GM18868 (cell line): ENCODE results near the gene ROBO1.
"Not testable (repeated sequence)": the region's sequence is repeated elsewhere in the genome, so short reads cannot be mapped to it uniquely, and the experiment has no call there.

ENCODE experiments used
- ATAC-seq: cut with Tn5 transposase; IDR thresholded peaks from one replicate; pipeline ENCODE4 v1.9.1; 2021; ENCODE audit warnings: mild to moderate bottlenecking, moderate library complexity; ENCODE audit not compliant: unreplicated experiment

The ROBO1 gene

GRCh38 chr3:78785004-78785403, 982.8 kb downstream of the ROBO1 start:
- peak; percentile 55 for ATAC-seq

DNA sequence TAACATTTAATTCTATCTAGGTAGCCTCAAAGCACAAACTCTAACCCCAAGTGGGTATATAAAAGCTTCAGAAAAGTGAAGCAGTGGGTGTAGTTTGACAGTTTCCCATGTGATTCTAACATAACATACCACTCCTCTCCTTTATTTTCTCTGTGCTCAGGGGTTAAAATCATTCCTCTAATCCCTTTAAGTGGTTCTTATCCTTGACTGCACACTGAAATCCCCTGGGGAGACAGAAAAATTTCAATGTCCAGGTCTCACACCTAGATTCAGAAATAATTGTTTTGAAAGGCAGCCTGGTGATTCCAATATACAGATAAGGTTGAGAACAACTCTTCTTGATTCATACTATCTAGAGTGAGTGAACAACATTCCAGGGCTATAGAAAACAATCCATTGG, 986.4 kb downstream of the ROBO1 start:
- ATAC-seq: no peak

DNA sequence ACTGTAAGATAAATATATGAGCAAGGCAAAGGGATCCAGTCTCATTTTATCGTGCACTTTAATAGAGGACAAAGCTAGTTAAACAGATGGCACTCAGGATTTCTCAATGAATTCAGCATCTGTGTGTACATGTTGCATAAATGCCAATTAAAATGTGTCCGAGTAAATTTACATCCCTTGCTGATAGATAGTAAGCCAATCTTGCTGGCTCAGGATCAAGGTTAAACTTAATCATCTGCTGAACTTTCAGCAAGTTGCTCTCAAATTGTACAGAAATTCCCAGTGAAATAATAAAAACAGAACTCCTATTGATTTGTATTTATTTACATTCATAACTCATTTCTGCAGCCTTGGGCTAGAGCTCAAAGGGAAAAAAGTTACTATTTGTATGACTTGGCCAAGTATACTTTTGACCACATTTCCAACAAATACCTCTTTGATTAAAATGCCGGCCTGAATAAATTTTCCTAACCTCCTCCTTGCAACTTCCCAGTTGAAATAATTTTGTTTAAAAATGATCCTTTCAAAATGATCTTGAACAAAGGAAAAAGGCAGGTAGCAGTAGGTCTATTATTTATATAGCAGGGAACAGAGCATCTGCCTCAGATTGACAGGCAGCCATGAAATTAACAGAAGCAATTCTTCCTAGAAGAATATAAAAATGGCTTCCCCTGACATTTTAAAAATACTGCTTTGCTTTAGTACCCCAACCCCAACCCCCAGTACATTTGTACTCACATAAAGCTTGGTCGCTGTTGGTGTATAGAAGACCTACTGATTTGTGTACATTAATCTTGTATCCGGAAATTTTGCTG, 1001.9 kb downstream of the ROBO1 start:
- ATAC-seq: no peak

GRCh38 chr3:78764634-78765033, 1003.2 kb downstream of the ROBO1 start:
- no peak for ATAC-seq

DNA sequence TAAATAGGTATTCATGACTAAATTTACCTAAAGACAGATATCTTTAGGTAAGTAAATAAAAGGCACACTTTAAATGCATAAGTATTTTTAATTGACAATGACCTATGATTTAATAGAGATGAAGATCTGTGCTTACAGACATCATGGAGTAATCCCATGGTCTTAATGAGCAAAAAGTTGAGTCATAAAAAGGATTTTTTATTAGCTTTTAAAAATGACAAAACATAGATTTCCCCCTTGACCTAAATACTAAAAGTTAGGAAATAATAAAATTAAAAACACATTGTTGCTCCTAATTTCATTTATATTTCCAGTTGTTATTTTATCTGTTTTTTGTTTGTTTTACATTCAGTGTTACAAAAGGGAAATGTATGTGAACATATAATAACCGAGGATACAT, 1005.7 kb downstream of the ROBO1 start:
- ATAC-seq: no peak

DNA sequence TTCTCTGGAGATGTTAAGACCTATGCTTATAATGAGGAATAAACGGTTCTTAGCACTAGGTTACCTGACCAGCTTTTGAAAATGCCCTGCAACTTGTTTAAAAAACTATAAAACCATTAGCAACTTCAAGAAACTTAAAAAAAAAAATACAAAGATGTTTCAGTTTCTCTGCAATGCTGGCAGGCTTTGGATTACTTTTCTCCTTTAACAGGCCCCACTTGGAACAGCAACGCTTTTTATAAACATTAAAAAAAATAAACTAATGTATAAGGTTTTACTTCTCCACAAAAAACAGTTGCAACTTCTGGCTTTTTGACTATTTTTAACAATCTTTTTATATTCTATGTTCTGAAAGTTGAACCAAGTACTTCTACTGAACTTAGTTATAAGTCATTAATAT, 1006.7 kb downstream of the ROBO1 start:
- ATAC-seq: no peak

GRCh38 chr3:78757731-78758130, 1010.1 kb downstream of the ROBO1 start:
- no peak for ATAC-seq

- ATAC-seq: no peak
Measured at GRCh38 chr3:78754066-78754743, 1013.6 kb downstream of the ROBO1 start.

- ATAC-seq: no peak
Measured at GRCh38 chr3:78751266-78751665, 1016.5 kb downstream of the ROBO1 start.

DNA sequence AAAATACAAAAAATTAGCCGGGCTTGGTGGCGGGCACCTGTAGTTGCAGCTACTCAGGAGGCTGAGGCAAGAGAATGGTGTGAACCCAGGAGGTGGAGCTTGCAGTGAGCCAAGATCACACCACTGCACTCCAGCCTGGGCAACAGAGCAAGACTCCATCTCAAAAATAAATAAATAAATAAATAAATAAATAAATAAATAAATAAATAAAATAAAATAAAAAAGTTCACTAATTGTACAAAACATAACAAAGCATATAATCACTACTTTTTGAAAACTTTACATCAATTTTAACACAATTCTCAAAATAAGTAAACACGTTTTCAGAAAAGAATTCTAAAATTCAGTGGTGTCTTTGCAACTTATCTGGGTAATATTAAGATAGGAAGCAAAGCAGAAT, 1017.5 kb downstream of the ROBO1 start:
- not testable (repeated sequence) for ATAC-seq

GRCh38 chr3:78749056-78749455, 1018.7 kb downstream of the ROBO1 start:
- no peak for ATAC-seq

DNA sequence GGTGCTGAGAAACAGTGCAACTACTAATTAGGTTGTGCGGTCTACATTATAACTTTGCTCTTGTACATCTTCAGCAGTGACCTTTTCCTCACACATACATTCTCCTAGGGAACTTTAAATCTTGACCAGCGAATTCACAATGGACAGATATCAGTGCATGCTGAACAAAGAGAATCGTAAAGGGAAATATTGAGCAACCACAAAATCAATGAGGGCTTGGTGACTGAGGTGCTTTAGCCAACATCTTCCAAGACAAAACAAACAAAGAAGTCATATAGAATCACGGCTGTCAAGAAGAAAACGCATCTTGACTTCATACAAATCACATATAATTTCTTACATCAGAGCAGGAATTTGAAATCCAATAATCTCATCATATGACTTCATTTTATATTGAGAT, 1022.0 kb downstream of the ROBO1 start:
- no peak for ATAC-seq

DNA sequence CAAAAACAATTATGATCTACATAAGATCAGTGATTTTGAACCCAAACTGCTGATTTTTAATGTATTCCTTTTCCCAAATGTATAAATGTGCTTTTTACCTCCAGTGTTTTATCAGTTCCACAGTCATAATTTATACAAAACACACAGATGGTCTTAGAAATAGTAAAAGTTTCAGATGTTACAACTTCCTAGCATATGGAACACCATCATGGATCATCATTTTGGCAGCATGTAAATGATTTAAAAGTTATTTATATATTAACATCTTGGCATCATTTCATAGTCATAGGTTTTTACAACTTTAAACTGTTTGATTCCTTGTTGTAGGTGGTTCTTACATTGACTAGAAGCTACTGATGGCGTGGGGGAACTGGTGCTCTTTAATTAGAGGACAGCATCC, 1025.3 kb downstream of the ROBO1 start:
- no peak for ATAC-seq

- no peak for ATAC-seq
Measured at GRCh38 chr3:78742041-78742440, 1025.8 kb downstream of the ROBO1 start.

DNA sequence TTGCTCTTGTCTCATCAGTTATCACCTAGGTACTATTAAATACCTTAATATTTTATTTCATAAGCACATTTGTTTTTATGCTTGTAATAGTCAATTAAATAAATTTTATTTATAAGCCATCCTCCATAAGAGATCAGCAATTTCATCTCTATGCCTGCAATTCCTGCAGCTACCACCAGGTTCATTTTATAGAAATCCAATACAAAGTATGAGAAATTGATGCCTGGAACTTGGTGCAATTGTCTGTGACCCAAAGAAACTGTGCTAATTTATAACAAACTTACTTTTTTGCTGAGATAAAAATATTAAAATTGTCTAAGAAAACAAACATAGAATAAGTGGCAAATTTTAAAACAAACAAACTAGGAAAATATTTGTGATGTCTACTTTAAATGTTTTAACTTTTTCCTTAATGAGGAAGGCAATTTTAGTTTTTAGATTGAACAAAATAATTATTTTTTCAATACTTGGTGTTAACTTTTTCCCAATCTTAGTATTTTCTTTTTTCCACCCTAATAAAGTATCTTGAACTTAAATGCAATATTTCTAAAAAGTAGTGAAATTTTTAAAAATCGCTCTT, 1026.6 kb downstream of the ROBO1 start:
- ATAC-seq: no peak

GRCh38 chr3:78738833-78739232, 1029.0 kb downstream of the ROBO1 start:
- no peak for ATAC-seq

DNA sequence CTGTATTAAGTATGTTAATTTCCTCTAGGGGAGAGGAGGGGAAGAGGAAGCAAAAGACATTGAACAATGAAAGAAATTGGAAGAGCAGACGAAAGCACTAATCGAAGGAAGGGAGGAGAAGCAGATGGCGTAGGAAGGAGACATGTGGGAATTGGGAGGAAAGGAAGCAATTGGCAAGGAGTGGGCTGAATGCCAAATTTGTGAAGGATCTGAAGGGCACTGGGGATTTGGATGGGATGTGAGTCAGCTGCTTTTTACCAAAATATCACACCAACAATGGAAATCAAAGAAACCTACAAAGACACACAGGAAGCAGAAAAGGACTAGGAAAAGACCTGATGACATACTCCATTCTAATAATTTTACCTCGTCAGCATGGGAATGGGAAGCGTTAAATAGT, 1029.8 kb downstream of the ROBO1 start:
- ATAC-seq: no peak

DNA sequence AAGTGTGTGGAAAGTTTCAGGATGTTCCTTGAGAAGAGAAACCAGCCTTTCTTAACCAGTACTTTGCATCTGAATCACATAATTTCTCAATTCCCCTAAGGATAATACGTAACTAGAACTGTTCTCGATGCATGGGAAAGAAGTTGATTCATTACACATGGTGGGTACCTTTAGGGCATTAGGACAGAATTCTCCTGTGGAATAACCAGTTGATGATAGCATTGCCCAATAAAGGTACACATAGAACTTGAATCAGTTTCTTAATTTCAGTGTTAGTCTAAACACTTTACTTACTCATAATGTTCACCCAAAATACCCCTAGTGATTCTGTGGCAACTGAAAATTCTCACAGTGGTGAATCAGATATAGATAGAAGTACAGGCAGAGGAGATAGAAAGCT, 1030.9 kb downstream of the ROBO1 start:
- ATAC-seq: peak; percentile 77

- no peak for ATAC-seq
Measured at GRCh38 chr3:78734048-78734637, 1033.7 kb downstream of the ROBO1 start.

DNA sequence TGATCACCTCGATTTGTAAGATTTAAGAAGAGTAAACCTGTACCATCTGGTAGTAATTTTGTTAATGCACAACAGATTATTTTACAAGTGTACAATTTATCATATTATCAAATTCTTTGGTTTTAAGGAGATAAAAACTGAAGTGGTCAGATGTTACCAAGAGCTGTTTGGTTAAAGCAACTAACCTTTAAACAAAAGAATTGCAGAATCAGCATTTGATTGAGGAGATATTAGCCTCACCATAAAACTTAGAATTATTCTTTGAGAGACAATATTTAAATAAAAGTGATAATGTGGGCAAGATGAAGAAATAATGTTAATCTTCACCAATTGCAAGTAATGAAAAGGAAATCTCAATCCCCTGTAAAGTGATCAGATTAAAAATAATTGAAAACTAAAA, 1034.9 kb downstream of the ROBO1 start:
- ATAC-seq: no peak

DNA sequence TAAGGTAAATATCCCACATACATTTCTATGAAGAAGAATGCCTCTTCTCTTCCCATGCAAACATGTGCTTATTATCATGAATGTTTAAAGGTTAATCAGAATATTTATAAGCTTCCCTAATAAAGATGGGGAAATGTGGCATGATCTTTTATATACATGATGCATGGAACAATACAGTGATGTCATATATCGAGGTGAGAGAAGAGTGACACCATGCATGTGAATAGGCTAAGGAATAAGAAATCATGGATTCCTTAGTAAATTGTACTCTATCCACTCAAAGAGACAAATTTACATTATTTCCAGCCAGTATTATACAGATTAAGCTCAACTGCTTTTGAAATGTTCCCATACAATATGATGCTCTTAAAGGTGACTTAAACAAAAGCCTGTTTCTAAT, 1035.3 kb downstream of the ROBO1 start:
- ATAC-seq: no peak

- no peak for ATAC-seq
Measured at GRCh38 chr3:78729946-78730345, 1037.9 kb downstream of the ROBO1 start.
